GM12878 (cell line): ENCODE data around the gene KIFBP. TPM values are rescaled to one million over a fixed set of nuclear protein-coding genes. Genes with fewer than 3 reads are reported as not detected.

Experiments
- ATAC-seq: fragments of 200-7000 bp; cut with Tn5 transposase; 3 replicates; pipeline ENCODE4 v1.9.1; 2020; ENCODE audit warnings: mild to moderate bottlenecking, moderate library complexity
- BruUV-seq: library from RNA; stranded (reverse); fragments of 400-500 nt; replicated peaks from 2 replicates; lab custom pipeline; 2021; lab: Mats Ljungman, UMichigan
- CTCF ChIA-PET: fragments of 300-600 bp; sonication (Branson Sonifier 250); formaldehyde crosslinking; extraction: SDS; loops from one replicate; lab custom pipeline; 2021; ENCODE audit warnings: inconsistent platforms; lab: Yijun Ruan, JAX
- POLR2A ChIA-PET: fragments of 350-600 bp; formaldehyde crosslinking; extraction: SDS; loops from one replicate; lab custom pipeline; 2021; ENCODE audit warnings: inconsistent platforms; lab: Charles Lee
- RAD21 ChIA-PET: fragments of 300-600 bp; sonication (Branson Sonifier 250); formaldehyde crosslinking; loops from one replicate; lab custom pipeline; 2023; ENCODE audit warnings: antibody characterized with exemption; ENCODE audit not compliant: unreplicated experiment; lab: Charles Lee
- SMC1A ChIA-PET: fragments of 300-600 bp; sonication (Branson Sonifier 250); formaldehyde crosslinking; loops from one replicate; lab custom pipeline; 2023; ENCODE audit not compliant: unreplicated experiment, uncharacterized antibody; lab: Charles Lee
- DNase-seq: peaks from one replicate; pipeline ENCODE4 v3.0.0-alpha.2; 2011; ENCODE audit warnings: low read depth, low spot score
- FAIRE-seq: peaks from 3 replicates; lab custom pipeline; 2011; peaks lifted over from hg19 to GRCh38; lab: Jason Lieb, UNC
- H2AFZ ChIP-seq: 2 replicates; pipeline ENCODE4 v1.6.0; 2011; ENCODE audit warnings: low read depth, low read length, control low read depth; ENCODE audit not compliant: control insufficient read depth
- H3K27ac ChIP-seq: 2 replicates; pipeline ENCODE4 v1.5.1; 2011; ENCODE audit warnings: control low read depth; ENCODE audit not compliant: control insufficient read depth, insufficient read depth
- H3K27me3 ChIP-seq, 2 experiments: replicated peaks in 1 of 2; 2 replicates each; pipeline versions ENCODE4 v1.6.0 to v1.6.1; 2011; ENCODE audit warnings: low read length in 1 of 2; ENCODE audit not compliant: control insufficient read depth in 2 of 2, insufficient read depth in 2 of 2
- H3K36me3 ChIP-seq, 2 experiments: 2 replicates each; pipeline ENCODE4 v1.5.1; 2011; ENCODE audit warnings: low read length in 1 of 2; ENCODE audit not compliant: control insufficient read depth in 2 of 2, insufficient read depth in 2 of 2
- H3K4me1 ChIP-seq: 2 replicates; pipeline ENCODE4 v1.6.1; 2011; ENCODE audit warnings: mild to moderate bottlenecking, low read length, moderate library complexity, mixed read lengths; ENCODE audit not compliant: control insufficient read depth, insufficient read depth
- H3K4me2 ChIP-seq: 2 replicates; pipeline ENCODE4 v1.6.0; 2011; ENCODE audit warnings: control low read depth; ENCODE audit not compliant: control insufficient read depth, insufficient read depth
- H3K4me3 ChIP-seq: fragments of 200-600 bp; sonication (generic); 2 replicates; pipeline ENCODE4 v1.5.1; 2016
- H3K79me2 ChIP-seq: 2 replicates; pipeline ENCODE4 v1.6.0; 2011; ENCODE audit warnings: low read length; ENCODE audit not compliant: control insufficient read depth, insufficient read depth
- H3K9ac ChIP-seq: 2 replicates; pipeline ENCODE4 v1.8.0; 2011; ENCODE audit warnings: low read length, control low read depth, mixed read lengths; ENCODE audit not compliant: control insufficient read depth, insufficient read depth
- H3K9me3 ChIP-seq: replicated peaks from 3 replicates; pipeline ENCODE4 v1.5.1; 2011; ENCODE audit warnings: mild to moderate bottlenecking, low read length; ENCODE audit not compliant: control insufficient read depth, insufficient read depth
- H4K20me1 ChIP-seq: 2 replicates; pipeline ENCODE4 v1.6.0; 2011; ENCODE audit not compliant: control insufficient read depth, insufficient read depth
- CBFB ChIP-seq: IDR thresholded peaks from 2 replicates; pipeline ENCODE4 v1.6.1; 2016; ENCODE audit warnings: antibody characterized with exemption, low read depth
- CHD4 ChIP-seq: fragments of 200-600 bp; sonication (generic); IDR thresholded peaks from 2 replicates; pipeline ENCODE4 v1.6.1; 2016; ENCODE audit warnings: mild to moderate bottlenecking
- ETV6 ChIP-seq, 2 experiments: fragments of 450-650 bp in 1 of 2; IDR thresholded peaks in 1 of 2; conservative IDR thresholded peaks in 1 of 2; 2 replicates each; pipeline ENCODE4 v1.6.1; 2014; ENCODE audit warnings: antibody characterized with exemption in 1 of 2, borderline replicate concordance in 1 of 2, low read depth in 1 of 2, mild to moderate bottlenecking in 1 of 2, moderate library complexity in 1 of 2
- IRF4 ChIP-seq: IDR thresholded peaks from 2 replicates; pipeline ENCODE4 v1.6.1; 2011; ENCODE audit warnings: low read depth, low read length
- JUNB ChIP-seq: IDR thresholded peaks from 2 replicates; pipeline ENCODE4 v1.6.1; 2016; ENCODE audit warnings: antibody characterized with exemption, mild to moderate bottlenecking
- MTA3 ChIP-seq: IDR thresholded peaks from 2 replicates; pipeline ENCODE4 v1.6.1; 2012; ENCODE audit warnings: low read length, inconsistent platforms, borderline replicate concordance
- PAX5 ChIP-seq: IDR thresholded peaks from 2 replicates; pipeline ENCODE4 v1.6.1; 2011; ENCODE audit warnings: low read depth, low read length, borderline replicate concordance
- RAD21 ChIP-seq: IDR thresholded peaks from 2 replicates; pipeline ENCODE4 v1.6.1; 2011; ENCODE audit warnings: mild to moderate bottlenecking, low read depth, low read length, moderate library complexity; ENCODE audit not compliant: insufficient read depth
- RCOR1 ChIP-seq: conservative IDR thresholded peaks from 2 replicates; pipeline ENCODE4 v1.6.1; 2012; ENCODE audit warnings: low read depth, low read length, improper control_type of control experiment
- SPI1 ChIP-seq: IDR thresholded peaks from 2 replicates; pipeline ENCODE4 v1.6.1; 2011; ENCODE audit warnings: low read depth, mild to moderate bottlenecking, low read length, moderate library complexity, borderline replicate concordance; ENCODE audit not compliant: insufficient read depth
- STAT3 ChIP-seq: IDR thresholded peaks from 2 replicates; pipeline ENCODE4 v1.6.1; 2011; ENCODE audit warnings: low read depth, low read length, improper control_type of control experiment
- TCF7 ChIP-seq: IDR thresholded peaks from 2 replicates; pipeline ENCODE4 v1.6.1; 2014; ENCODE audit warnings: antibody characterized with exemption, borderline replicate concordance
- WRNIP1 ChIP-seq: IDR thresholded peaks from 2 replicates; pipeline ENCODE4 v1.6.1; 2011; ENCODE audit warnings: low read depth, low read length, improper control_type of control experiment, borderline replicate concordance
- WGBS: methylation state at CpG from one replicate; pipeline ENCODE4 v1.1.6; 2016; ENCODE audit warnings: low lambda C conversion rate; ENCODE audit not compliant: insufficient replicate concordance, insufficient coverage; ENCODE audit errors: missing lambda C conversion rate; 5-methylcytosine and 5-hydroxymethylcytosine counted together
- in situ Hi-C: fragments of 300-500 bp; cut with MboI; formaldehyde crosslinking; loops from 9 replicates; pipeline ENCODE4 v1.14.3; 2018; ENCODE audit warnings: mixed read lengths
- intact Hi-C: fragments of 100-400 bp; cut with micrococcal nuclease; formaldehyde crosslinking; loops from one replicate; pipeline ENCODE4 v1.14.2; 2022; ENCODE audit not compliant: unreplicated experiment
- polyA plus RNA-seq, 11 experiments: library from polyadenylated mRNA; depleted of rRNA in 4 of 11; unstranded in 6 of 11; stranded (reverse) in 5 of 11; fragments of >200 nt; fragmentation: Nextera tagmentation in 4 of 11; fragmentation: Illumina TruSeq in 1 of 11; extraction: Ambion mirVana in 4 of 11; extraction: Trizol in 1 of 11; gene quantifications; 1 replicate in 1 of 11; 2 replicates in 10 of 11; pipeline versions ENCODE4 v1.2.1 to v1.2.3, GENCODE V29; 2011 to 2016; ENCODE audit warnings: inconsistent platforms in 2 of 11, missing spikeins in 2 of 11, low read depth in 1 of 11
- total RNA-seq, 4 experiments: library from RNA; depleted of rRNA in 3 of 4; stranded (reverse); fragments of >200 nt in 3 of 4; fragmentation: Illumina TruSeq in 1 of 4; extraction: Trizol in 1 of 4; gene quantifications; 2 replicates each; pipeline versions ENCODE4 v1.2.1 to v1.2.3, GENCODE V29; 2013 to 2021

Gene KIFBP
- total and polyA plus RNA-seq, 10 of the 15 experiments (the other 5 are each of a cell fraction or from before 2014, with no cell fraction given) = 8.6 to 29.5 (median 18.7) TPM

DNA sequence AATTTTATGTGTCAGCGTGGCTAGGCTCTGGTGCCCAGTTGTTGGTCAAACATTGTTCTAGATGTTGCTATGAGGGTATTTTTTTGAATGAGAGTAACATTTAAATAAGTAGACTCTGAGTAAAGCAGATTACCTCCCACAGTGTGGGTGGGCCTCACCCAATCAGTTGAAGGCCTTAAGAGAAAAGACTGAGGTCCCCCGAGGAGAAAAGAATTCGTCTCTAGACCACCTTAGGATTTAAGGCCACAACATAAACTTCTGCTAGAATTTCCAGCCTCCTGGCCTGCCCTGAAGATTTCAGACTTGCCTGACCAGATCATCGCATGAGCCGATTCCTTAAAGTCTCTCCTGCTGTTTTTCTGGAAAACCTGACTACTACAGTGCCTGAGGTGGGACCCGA, 54.2 kb downstream of the KIFBP start:
- no peak for FAIRE-seq
- WGBS = 98% methylated on average over 6 of the region's 6 CpGs
- Histone ChIP-seq H3K27me3 (no peaks in the 10 kb centered on the region), H3K9ac (no peak overlapping the region), H4K20me1 (no peaks in the 10 kb centered on the region), H3K79me2 (0 out of 2 replicates have a peak, but pooled peaks cover 2% of the 10 kb centered on the region), H3K4me2 (no peak overlapping the region), H3K9me3 (no peaks in the 10 kb centered on the region), H2AFZ (no peak overlapping the region)
- ATAC-seq = no peak
- in situ Hi-C loops = no loop called here
- CTCF ChIA-PET = interaction anchor here (1.1 to 6.0 kb wide), 3 partner anchors 37 to 50 kb away, joined by 3 to 71 read pairs (median 36); no protein-coding TSS in a partner anchor
- POLR2A ChIA-PET = interaction anchor here (0.6 to 16.7 kb wide), 5 partner anchors 13 to 134 kb away, joined by 3 to 312 read pairs (median 76); partner anchors contain the start of gene SRGN
- no TSS peak for BruUV-seq
- DNase-seq = no peak
- TF ChIP-seq RAD21 (no peak), STAT3 (no peak), PAX5 (no peak), ETV6 (conservative IDR thresholded peaks at IDR 0.05 in 1 of 2, IDR thresholded peaks at IDR 0.05 in 1 of 2; ENCODE audit: borderline replicate concordance in 1 of 2, low read depth in 1 of 2) (no peak), JUNB (no peak), IRF4 (no peak), CBFB (no peak), SPI1 (no peak), MTA3 (no peak), TCF7 (no peak), RCOR1 (no peak), CHD4 (no peak), WRNIP1 (no peak)
- TF ChIP-seq, all 136 proteins: peak for 0
- Histone ChIP-seq H3K36me3 (no peaks in the 10 kb centered on the region), H3K4me3 (no peak overlapping the region), H3K4me1 (peaks cover 47% of the 10 kb centered on the region), H3K27ac (no peak overlapping the region)
- ChIA-PET SMC1A (interaction anchor here (1.5 to 17.6 kb wide), 6 partner anchors 12 to 47 kb away, joined by 6 to 355 read pairs (median 34); partner anchors contain the start of gene SRGN), RAD21 (interaction anchor here (5.8 to 25.6 kb wide), 3 partner anchors 13 to 46 kb away, joined by 83 to 544 read pairs (median 197); partner anchors contain the start of gene SRGN)
- intact Hi-C loops = no loop called here
